Skeletal muscle cell (primary cell): ENCODE data around the gene P3H2.

Experiments used
- DNase-seq: peaks from one replicate; pipeline ENCODE4 v3.0.0-alpha.2; 2010; ENCODE audit warnings: low read depth
- H3K4me3 ChIP-seq: 2 replicates; pipeline ENCODE4 v1.5.1; 2011; ENCODE audit warnings: low read depth, mild to moderate bottlenecking, control low read depth, low read length, moderate library complexity

The P3H2 gene

DNA sequence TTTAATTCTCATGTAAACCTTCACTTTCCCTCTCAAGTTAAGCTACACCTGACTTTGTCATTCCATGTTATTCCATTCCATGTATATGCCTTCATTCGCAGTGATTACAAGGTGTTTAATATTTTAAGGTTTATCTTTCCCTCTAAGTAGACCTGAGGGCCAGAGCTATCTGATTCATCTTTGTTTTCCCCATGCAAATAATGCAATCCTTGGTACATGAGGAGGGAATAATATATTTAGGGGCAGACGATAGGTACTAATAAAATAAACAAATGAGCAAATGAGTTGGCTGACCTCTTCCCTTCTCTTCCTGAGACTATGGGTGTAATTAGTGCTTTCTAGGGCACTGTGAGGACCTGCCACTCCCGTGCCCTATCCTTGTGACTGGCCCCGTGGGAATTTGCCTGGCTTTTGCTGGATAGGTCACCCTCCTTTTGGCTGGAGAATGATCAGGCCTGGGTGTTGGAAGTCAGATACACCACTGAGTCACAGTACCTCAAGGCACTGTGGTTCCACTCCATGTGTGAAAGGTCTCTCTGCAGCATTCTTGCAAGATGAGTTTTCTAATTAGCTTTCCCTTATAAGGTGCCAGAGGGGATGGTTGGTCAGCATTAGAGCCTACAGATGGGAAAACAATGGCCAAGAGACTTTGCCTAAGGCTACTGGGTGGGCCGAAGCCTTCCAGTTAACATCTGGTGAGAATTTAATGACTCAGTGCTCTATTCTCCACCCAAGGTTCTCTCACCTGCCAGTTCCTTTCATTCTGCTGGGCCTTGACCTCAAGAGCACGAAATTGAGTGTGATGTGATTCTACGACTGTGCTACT lies 183.2 kb downstream of the P3H2 start:
- peak; percentile 94 for DNase-seq
- H3K4me3 ChIP-seq, result no peak overlapping the region

- no peak for DNase-seq
- H3K4me3 ChIP-seq, result no peak overlapping the region
Measured at GRCh38 chr3:189936201-189936945, 184.3 kb downstream of the P3H2 start.

- no peak for DNase-seq
- H3K4me3 ChIP-seq, result no peak overlapping the region
Measured at GRCh38 chr3:189927975-189928895, 192.5 kb downstream of the P3H2 start.

DNA sequence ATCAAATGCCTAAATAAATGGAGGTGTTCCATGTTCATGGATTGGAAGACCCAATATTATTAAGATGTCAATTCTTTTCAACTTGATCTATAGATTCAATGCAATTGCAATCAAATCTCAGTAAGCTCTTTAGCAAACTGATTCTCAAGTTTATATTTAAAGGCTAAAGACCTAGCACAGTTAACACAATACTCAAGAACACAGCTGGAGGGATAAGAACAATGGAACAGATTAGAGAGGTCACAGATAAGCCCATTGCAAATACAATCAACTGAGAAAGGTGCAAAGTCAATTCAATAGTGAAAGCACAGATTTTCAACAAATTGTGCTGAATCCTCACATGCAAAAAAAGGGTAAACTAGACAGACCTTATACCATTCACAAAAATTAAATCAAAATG lies 198.9 kb downstream of the P3H2 start:
- no peak for DNase-seq
- H3K4me3 ChIP-seq, result no peak overlapping the region

DNA sequence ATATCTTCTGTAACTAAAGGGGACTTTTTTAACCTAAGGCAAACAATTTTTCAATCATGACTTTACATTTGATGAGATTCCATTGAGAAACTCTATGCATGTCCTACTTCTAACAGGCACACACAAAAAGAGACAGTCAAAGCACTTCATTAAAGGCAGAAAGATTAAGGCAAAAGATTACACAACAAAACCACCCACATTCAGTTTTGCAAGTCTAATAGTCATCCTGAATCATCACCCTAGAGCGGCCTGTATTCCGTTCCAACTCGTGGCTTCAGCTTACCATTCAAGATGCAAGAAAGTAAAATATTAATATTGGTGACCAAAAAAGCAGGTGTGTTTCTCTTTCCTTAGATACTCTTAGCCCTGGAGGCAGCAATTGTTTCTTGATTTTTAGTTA lies 205.9 kb downstream of the P3H2 start:
- DNase-seq, result peak; percentile 91
- H3K4me3 ChIP-seq, result no peak overlapping the region

DNA sequence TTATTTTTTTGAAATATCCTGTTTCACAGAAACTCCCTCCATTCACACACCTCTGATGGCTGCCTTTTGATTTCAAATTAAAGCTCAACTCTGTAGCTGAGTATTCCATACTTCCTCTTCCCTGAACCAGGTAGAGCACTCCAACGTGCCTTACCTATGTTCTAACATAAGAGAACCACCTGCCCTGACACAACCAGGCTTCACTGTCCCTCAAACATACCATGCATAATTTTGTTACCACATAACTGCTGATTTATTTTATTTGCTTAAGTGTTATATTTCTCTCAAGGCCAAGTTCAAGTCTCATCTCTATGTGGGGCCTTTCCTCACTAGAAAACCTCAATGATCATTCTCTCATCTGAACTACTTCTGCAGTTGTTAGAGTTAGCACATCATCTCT lies 209.7 kb downstream of the P3H2 start:
- DNase-seq, result no peak
- no peak overlapping the region for H3K4me3 ChIP-seq

GRCh38 chr3:189909573-189909972 lies 211.1 kb downstream of the P3H2 start:
- no peak overlapping the region for H3K4me3 ChIP-seq
- no peak for DNase-seq

DNA sequence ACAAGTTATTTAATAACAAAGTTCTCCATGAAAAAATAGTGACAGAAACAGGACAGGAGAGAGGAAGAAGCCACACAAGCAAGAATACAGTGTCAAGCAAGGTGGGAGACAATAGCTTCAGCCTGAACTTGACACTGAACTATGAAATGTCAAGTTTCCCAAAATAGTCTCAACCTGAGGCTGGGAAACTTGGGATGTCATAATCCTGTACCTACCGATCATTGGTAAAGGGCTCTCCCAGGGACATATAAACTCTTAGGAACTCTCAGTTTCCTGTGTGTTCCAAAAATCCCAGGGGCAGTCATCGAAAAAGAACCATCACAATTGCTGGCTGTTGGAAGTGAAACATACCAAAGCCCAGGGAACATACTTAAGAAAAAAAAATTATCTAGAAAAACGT lies 211.6 kb downstream of the P3H2 start:
- DNase-seq, result no peak
- H3K4me3 ChIP-seq, result no peak overlapping the region

GRCh38 chr3:189908646-189909045 lies 212.1 kb downstream of the P3H2 start:
- H3K4me3 ChIP-seq, result no peak overlapping the region
- DNase-seq, result no peak

- H3K4me3 ChIP-seq, result no peak overlapping the region
- DNase-seq, result no peak
Measured at GRCh38 chr3:189907803-189908202, 212.9 kb downstream of the P3H2 start.
